ENCODE data around the gene NRF1. TPM values are rescaled to one million over a fixed set of nuclear protein-coding genes. Genes with fewer than 3 reads are reported as not detected.
A peak's percentile ranks its signal among the peaks of the same experiment; 100 is the strongest.

NRF1 gene
- total and polyA plus RNA-seq, 2 of the 13 experiments (the other 11 are each of a cell fraction or from before 2014, with no cell fraction given), result 9.3 to 10.1 TPM

GRCh38 chr7:129612112-129613015 lies 844 bp downstream of the NRF1 start (continued):
- no peak for TF ChIP-seq TFDP1 (CRISPR knock-in tag; IDR thresholded peaks at IDR 0.05; ENCODE audit: borderline replicate concordance)
- TF ChIP-seq, protein P1, sequence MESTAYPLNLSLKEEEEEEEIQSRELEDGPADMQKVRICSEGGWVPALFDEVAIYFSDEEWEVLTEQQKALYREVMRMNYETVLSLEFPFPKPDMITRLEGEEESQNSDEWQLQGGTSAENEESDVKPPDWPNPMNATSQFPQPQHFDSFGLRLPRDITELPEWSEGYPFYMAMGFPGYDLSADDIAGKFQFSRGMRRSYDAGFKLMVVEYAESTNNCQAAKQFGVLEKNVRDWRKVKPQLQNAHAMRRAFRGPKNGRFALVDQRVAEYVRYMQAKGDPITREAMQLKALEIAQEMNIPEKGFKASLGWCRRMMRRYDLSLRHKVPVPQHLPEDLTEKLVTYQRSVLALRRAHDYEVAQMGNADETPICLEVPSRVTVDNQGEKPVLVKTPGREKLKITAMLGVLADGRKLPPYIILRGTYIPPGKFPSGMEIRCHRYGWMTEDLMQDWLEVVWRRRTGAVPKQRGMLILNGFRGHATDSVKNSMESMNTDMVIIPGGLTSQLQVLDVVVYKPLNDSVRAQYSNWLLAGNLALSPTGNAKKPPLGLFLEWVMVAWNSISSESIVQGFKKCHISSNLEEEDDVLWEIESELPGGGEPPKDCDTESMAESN (CRISPR knock-in tag; conservative IDR thresholded peaks at IDR 0.05), result no peak
- peak; percentile 49; the same call in 1 of the 2 replicates for TF ChIP-seq CREB3 (CRISPR knock-in tag; IDR thresholded peaks at IDR 0.05)
- TF ChIP-seq ZNF746 (CRISPR knock-in tag; IDR thresholded peaks at IDR 0.05), result no peak
- TF ChIP-seq KMT2B (CRISPR knock-in tag; IDR thresholded peaks at IDR 0.05), result no peak; the same call in 1 of the 2 replicates
- no peak for TF ChIP-seq ZNF652 (CRISPR knock-in tag; IDR thresholded peaks at IDR 0.05; ENCODE audit: borderline replicate concordance, low read depth)
- peak; percentile 58; the same call in 1 of the 2 replicates for TF ChIP-seq ZNF605 (CRISPR knock-in tag; IDR thresholded peaks at IDR 0.05)
- TF ChIP-seq, protein P2, sequence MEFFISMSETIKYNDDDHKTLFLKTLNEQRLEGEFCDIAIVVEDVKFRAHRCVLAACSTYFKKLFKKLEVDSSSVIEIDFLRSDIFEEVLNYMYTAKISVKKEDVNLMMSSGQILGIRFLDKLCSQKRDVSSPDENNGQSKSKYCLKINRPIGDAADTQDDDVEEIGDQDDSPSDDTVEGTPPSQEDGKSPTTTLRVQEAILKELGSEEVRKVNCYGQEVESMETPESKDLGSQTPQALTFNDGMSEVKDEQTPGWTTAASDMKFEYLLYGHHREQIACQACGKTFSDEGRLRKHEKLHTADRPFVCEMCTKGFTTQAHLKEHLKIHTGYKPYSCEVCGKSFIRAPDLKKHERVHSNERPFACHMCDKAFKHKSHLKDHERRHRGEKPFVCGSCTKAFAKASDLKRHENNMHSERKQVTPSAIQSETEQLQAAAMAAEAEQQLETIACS (CRISPR knock-in tag; IDR thresholded peaks at IDR 0.05), result no peak
- no peak for TF ChIP-seq SMAD9 (CRISPR knock-in tag; IDR thresholded peaks at IDR 0.05)
- TF ChIP-seq MTERF4 (CRISPR knock-in tag; IDR thresholded peaks at IDR 0.05), result no peak
- no peak for TF ChIP-seq ZNF772 (CRISPR knock-in tag; IDR thresholded peaks at IDR 0.05)
- TF ChIP-seq ZSCAN30 (CRISPR knock-in tag; IDR thresholded peaks at IDR 0.05), result no peak
- no peak for TF ChIP-seq ZNF468 (CRISPR knock-in tag; IDR thresholded peaks at IDR 0.05)
- TF ChIP-seq ZNF550 (CRISPR knock-in tag; IDR thresholded peaks at IDR 0.05; ENCODE audit: borderline replicate concordance), result no peak
- TF ChIP-seq, protein P3, sequence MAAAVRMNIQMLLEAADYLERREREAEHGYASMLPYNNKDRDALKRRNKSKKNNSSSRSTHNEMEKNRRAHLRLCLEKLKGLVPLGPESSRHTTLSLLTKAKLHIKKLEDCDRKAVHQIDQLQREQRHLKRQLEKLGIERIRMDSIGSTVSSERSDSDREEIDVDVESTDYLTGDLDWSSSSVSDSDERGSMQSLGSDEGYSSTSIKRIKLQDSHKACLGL (CRISPR knock-in tag; IDR thresholded peaks at IDR 0.05), result no peak
- TF ChIP-seq FOXM1 (CRISPR knock-in tag; IDR thresholded peaks at IDR 0.05), result no peak
- TF ChIP-seq, protein P4, sequence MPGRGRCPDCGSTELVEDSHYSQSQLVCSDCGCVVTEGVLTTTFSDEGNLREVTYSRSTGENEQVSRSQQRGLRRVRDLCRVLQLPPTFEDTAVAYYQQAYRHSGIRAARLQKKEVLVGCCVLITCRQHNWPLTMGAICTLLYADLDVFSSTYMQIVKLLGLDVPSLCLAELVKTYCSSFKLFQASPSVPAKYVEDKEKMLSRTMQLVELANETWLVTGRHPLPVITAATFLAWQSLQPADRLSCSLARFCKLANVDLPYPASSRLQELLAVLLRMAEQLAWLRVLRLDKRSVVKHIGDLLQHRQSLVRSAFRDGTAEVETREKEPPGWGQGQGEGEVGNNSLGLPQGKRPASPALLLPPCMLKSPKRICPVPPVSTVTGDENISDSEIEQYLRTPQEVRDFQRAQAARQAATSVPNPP (CRISPR knock-in tag; IDR thresholded peaks at IDR 0.05), result no peak
- no peak for TF ChIP-seq CBFB (CRISPR knock-in tag; IDR thresholded peaks at IDR 0.05)
- TF ChIP-seq ZNF329 (CRISPR knock-in tag; IDR thresholded peaks at IDR 0.05; ENCODE audit: low read depth), result no peak; the same call in 1 of the 2 replicates
